MCF 10A (cell line): Measurements from ENCODE around the gene IFT20. TPM values are rescaled to one million over a fixed set of nuclear protein-coding genes. Genes with fewer than 3 reads are reported as not detected.
A peak's percentile ranks its signal among the peaks of the same experiment; 100 is the strongest.

Experiments
- BruUV-seq: library from RNA; stranded (reverse); fragments of 400-500 nt; replicated peaks from 2 replicates; lab custom pipeline; 2021; lab: Mats Ljungman, UMichigan
- CTCF ChIA-PET: fragments of 300-600 bp; sonication (Branson Sonifier 250); formaldehyde crosslinking; extraction: SDS; loops from one replicate; lab custom pipeline; 2021; ENCODE audit warnings: antibody characterized with exemption, inconsistent platforms; lab: Yijun Ruan, JAX
- POLR2A ChIA-PET: fragments of 300-600, 350-650 bp; sonication (Branson Sonifier 250); formaldehyde crosslinking; extraction: SDS; loops from one replicate; lab custom pipeline; 2020; ENCODE audit warnings: antibody characterized with exemption, inconsistent platforms; lab: Yijun Ruan, JAX
- DNase-seq: peaks from one replicate; pipeline ENCODE4 v3.0.0-alpha.2; 2018; ENCODE audit not compliant: unreplicated experiment
- H3K27ac Mint-ChIP-seq: one replicate; pipeline ENCODE4 v1.8.0; 2022; ENCODE audit warnings: mild to moderate bottlenecking, low read depth, mixed read lengths; ENCODE audit not compliant: unreplicated experiment
- H3K27me3 Mint-ChIP-seq: one replicate; pipeline ENCODE4 v1.8.0; 2022; ENCODE audit warnings: mixed read lengths; ENCODE audit not compliant: insufficient read depth, unreplicated experiment
- H3K36me3 Mint-ChIP-seq: one replicate; pipeline ENCODE4 v1.8.0; 2022; ENCODE audit warnings: mild to moderate bottlenecking, moderate library complexity, mixed read lengths; ENCODE audit not compliant: insufficient read depth, unreplicated experiment
- H3K4me1 Mint-ChIP-seq: one replicate; pipeline ENCODE4 v1.8.0; 2022; ENCODE audit warnings: mixed read lengths; ENCODE audit not compliant: insufficient read depth, unreplicated experiment
- H3K4me3 Mint-ChIP-seq: one replicate; pipeline ENCODE4 v1.8.0; 2022; ENCODE audit warnings: mild to moderate bottlenecking, moderate library complexity, mixed read lengths; ENCODE audit not compliant: unreplicated experiment
- H3K9me3 Mint-ChIP-seq: one replicate; pipeline ENCODE4 v1.8.0; 2022; ENCODE audit warnings: mixed read lengths; ENCODE audit not compliant: unreplicated experiment
- CTCF ChIP-seq: fragments of 200-600 bp; IDR thresholded peaks from one replicate; pipeline ENCODE4 v1.8.0; 2022; ENCODE audit warnings: antibody characterized with exemption, mild to moderate bottlenecking; ENCODE audit not compliant: unreplicated experiment
- intact Hi-C: fragments of 100-400 bp; cut with micrococcal nuclease; formaldehyde crosslinking; loops from 2 replicates; pipeline ENCODE4 v1.14.1; 2022
- total RNA-seq: library from RNA; stranded (reverse); gene quantifications from 2 replicates; pipeline ENCODE4 v1.2.3, GENCODE V29; 2022

Gene IFT20
- total RNA-seq, 1 experiment from 2014 or later: 29.3 TPM

- Mint-ChIP-seq H3K27me3 (no peaks in the 10 kb centered on the region), H3K36me3 (no peaks in the 10 kb centered on the region), H3K4me3 (peak overlapping the region; percentile 99), H3K27ac (peak overlapping the region; percentile 82), H3K9me3 (no peaks in the 10 kb centered on the region), H3K4me1 (peaks cover 38% of the 10 kb centered on the region)
- CTCF ChIA-PET: interaction anchor here (0.6 to 6.1 kb wide), 8 partner anchors 11 to 221 kb away, joined by 3 to 85 read pairs (median 7); no protein-coding TSS in a partner anchor
- POLR2A ChIA-PET: interaction anchor here (0.7 to 4.7 kb wide), 11 partner anchors 15 to 428 kb away, joined by 3 to 50 read pairs (median 6); partner anchors contain the start of genes IFT20, LYRM9, POLDIP2 and TNFAIP1
- intact Hi-C loops: loop anchor here (5.0 kb wide), 1 partner anchor 83 kb away; no protein-coding TSS in a partner anchor
- BruUV-seq: no TSS peak
- TF ChIP-seq CTCF: no peak
- DNase-seq: no peak
Observed at GRCh38 chr17:28320215-28321061, 14.8 kb downstream of the IFT20 start.

DNA sequence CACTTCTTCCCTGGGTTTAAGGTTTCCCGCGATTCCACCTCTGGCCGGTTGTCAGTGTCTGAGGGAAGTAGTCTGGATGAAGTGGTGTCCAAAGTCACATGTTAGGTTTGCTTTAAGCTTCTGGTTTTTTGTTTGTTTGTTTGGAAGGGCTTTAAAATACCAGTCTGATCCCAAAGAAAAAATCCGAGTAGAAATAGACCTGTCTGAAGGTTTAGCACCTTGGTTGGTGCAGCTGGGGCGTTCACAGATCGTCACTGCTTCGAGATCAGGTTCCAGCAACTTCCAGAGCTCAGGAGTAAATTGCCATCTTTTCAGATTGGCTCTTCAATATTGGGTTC is 15.7 kb downstream of the IFT20 start:
- no peak for TF ChIP-seq CTCF
- ChIA-PET POLR2A (interaction anchor here (0.7 to 4.7 kb wide), 14 partner anchors 16 to 427 kb away, joined by 3 to 50 read pairs (median 4); partner anchors contain the start of genes IFT20, LYRM9, POLDIP2 and TNFAIP1), CTCF (interaction anchor here (0.7 to 6.1 kb wide), 7 partner anchors 11 to 221 kb away, joined by 3 to 85 read pairs (median 3); no protein-coding TSS in a partner anchor)
- intact Hi-C loops: loop anchor here (5.0 kb wide), 1 partner anchor 67 kb away; no protein-coding TSS in a partner anchor
- peak overlapping the region; percentile 99 for H3K4me3 Mint-ChIP-seq
- H3K9me3 Mint-ChIP-seq: no peaks in the 10 kb centered on the region
- DNase-seq: no peak
- no peaks in the 10 kb centered on the region for H3K36me3 Mint-ChIP-seq
- BruUV-seq: no TSS peak
- H3K27ac Mint-ChIP-seq: peak overlapping the region; percentile 82
- no peaks in the 10 kb centered on the region for H3K27me3 Mint-ChIP-seq
- peaks cover 38% of the 10 kb centered on the region for H3K4me1 Mint-ChIP-seq

- no peaks in the 10 kb centered on the region for H3K9me3 Mint-ChIP-seq
- peaks cover 38% of the 10 kb centered on the region for H3K4me1 Mint-ChIP-seq
- H3K27ac Mint-ChIP-seq: peak within 1 kb of the TSS; percentile 82
- POLR2A ChIA-PET: interaction anchor here (0.9 to 4.7 kb wide), 17 partner anchors 10 to 426 kb away, joined by 3 to 50 read pairs (median 4); partner anchors contain the start of genes IFT20, LYRM9, POLDIP2 and TNFAIP1
- intact Hi-C loops: loop anchor here (5.0 kb wide), 1 partner anchor 67 kb away; no protein-coding TSS in a partner anchor
- peak; percentile 98 for DNase-seq
- no TSS peak for BruUV-seq
- peak within 1 kb of the TSS; percentile 99 for H3K4me3 Mint-ChIP-seq
- TF ChIP-seq CTCF: peak; percentile 6
- CTCF ChIA-PET: interaction anchor here (0.7 to 6.1 kb wide), 10 partner anchors 9 to 278 kb away, joined by 3 to 85 read pairs (median 3); no protein-coding TSS in a partner anchor
- no peaks in the 10 kb centered on the region for H3K36me3 Mint-ChIP-seq
- no peaks in the 10 kb centered on the region for H3K27me3 Mint-ChIP-seq
Observed at GRCh38 chr17:28318759-28319597, 16.3 kb downstream of the IFT20 start, which contains the start of gene TMEM97. TMEM97 (plus strand) TSS chr17:28319200; CDS start chr17:28319240, 40 bp downstream.
